HG02623 (cell line): Measurements from ENCODE around the gene NLRC4.
"Not testable (repeated sequence)": the region's sequence is repeated elsewhere in the genome, so short reads cannot be mapped to it uniquely, and the experiment has no call there.

Experiments
- ATAC-seq: cut with Tn5 transposase; IDR thresholded peaks from one replicate; pipeline ENCODE4 v1.9.1; 2021; ENCODE audit warnings: moderate library complexity; ENCODE audit not compliant: unreplicated experiment

The NLRC4 gene

GRCh38 chr2:32264422-32265105, at the start of gene NLRC4:
Gene NLRC4 (minus strand): TSS chr2:32264886. CDS start chr2:32256775, 8,111 bp downstream.
- ATAC-seq, result peak; percentile 81

- ATAC-seq, result no peak
Observed at GRCh38 chr2:32310577-32310976, 45.9 kb upstream of the NLRC4 start.

- ATAC-seq, result not testable (repeated sequence)
Observed at GRCh38 chr2:32293966-32294562, 29.4 kb upstream of the NLRC4 start.

- ATAC-seq, result not testable (repeated sequence)
Observed at GRCh38 chr2:32293493-32293892, 28.8 kb upstream of the NLRC4 start.

- no peak for ATAC-seq
Observed at GRCh38 chr2:32291746-32292145, 27.1 kb upstream of the NLRC4 start.

- no peak for ATAC-seq
Observed at GRCh38 chr2:32290000-32290339, 25.3 kb upstream of the NLRC4 start.

- ATAC-seq, result no peak
Observed at GRCh38 chr2:32289165-32289999, 24.7 kb upstream of the NLRC4 start.

- no peak for ATAC-seq
Observed at GRCh38 chr2:32284321-32284720, 19.6 kb upstream of the NLRC4 start.

- ATAC-seq, result no peak
Observed at GRCh38 chr2:32278478-32278853, 13.8 kb upstream of the NLRC4 start.

GRCh38 chr2:32277674-32278477, 13.2 kb upstream of the NLRC4 start, which contains the start of gene YIPF4:
Gene YIPF4 (plus strand): TSS chr2:32277904. CDS start chr2:32278156, 252 bp downstream.
- peak; percentile 99 for ATAC-seq

- ATAC-seq, result no peak
Observed at GRCh38 chr2:32277363-32277673, 12.6 kb upstream of the NLRC4 start.

GRCh38 chr2:32275790-32276189, 11.1 kb upstream of the NLRC4 start:
- not testable (repeated sequence) for ATAC-seq

- no peak for ATAC-seq
Observed at GRCh38 chr2:32274289-32274688, 9.6 kb upstream of the NLRC4 start.

- no peak for ATAC-seq
Observed at GRCh38 chr2:32272279-32272678, 7.6 kb upstream of the NLRC4 start.

- no peak for ATAC-seq
Observed at GRCh38 chr2:32271063-32271462, 6.4 kb upstream of the NLRC4 start.

- ATAC-seq, result no peak
Observed at GRCh38 chr2:32262105-32262504, 2.6 kb downstream of the NLRC4 start.

GRCh38 chr2:32260376-32260775, 4.3 kb downstream of the NLRC4 start:
- no peak for ATAC-seq

GRCh38 chr2:32258242-32258641, 6.4 kb downstream of the NLRC4 start:
- ATAC-seq, result no peak

GRCh38 chr2:32250290-32250689, 14.4 kb downstream of the NLRC4 start:
- ATAC-seq, result no peak

GRCh38 chr2:32249731-32250236, 14.9 kb downstream of the NLRC4 start:
- no peak for ATAC-seq

GRCh38 chr2:32248299-32248698, 16.4 kb downstream of the NLRC4 start:
- no peak for ATAC-seq
